Transverse colon (tissue), 4 donors: Measurements from ENCODE around the gene ALS2CL. TPM values are rescaled to one million over a fixed set of nuclear protein-coding genes. Genes with fewer than 3 reads are reported as not detected.
A peak's percentile ranks its signal among the peaks of the same experiment; 100 is the strongest.

Experiments used
- DNase-seq: peaks from one replicate; pipeline ENCODE4 v3.0.0-alpha.2; 2019
- H3K27ac ChIP-seq, 4 donors: fragments of 200-600 bp; sonication (generic); 2 replicates each; pipeline ENCODE4 v1.5.1; 2016 to 2018; ENCODE audit warnings: inconsistent platforms in 4 of 4
- H3K27me3 ChIP-seq: fragments of 200-600 bp; sonication (generic); 2 replicates; pipeline ENCODE4 v1.5.1; 2017; ENCODE audit warnings: inconsistent platforms
- H3K36me3 ChIP-seq, 4 donors: fragments of 200-600 bp; sonication (generic); 2 replicates each; pipeline ENCODE4 v1.5.1; 2017 to 2019; ENCODE audit warnings: inconsistent platforms in 4 of 4
- H3K4me1 ChIP-seq, 4 donors: fragments of 200-600 bp; sonication (generic); 2 replicates each; pipeline ENCODE4 v1.5.1; 2017 to 2020; ENCODE audit warnings: inconsistent platforms in 4 of 4
- H3K4me3 ChIP-seq, 4 donors: fragments of 200-600 bp; sonication (generic); 1 replicate in 1 of 4; 2 replicates in 3 of 4; pipeline versions ENCODE4 v1.5.1 to v1.6.1; 2017 to 2019; ENCODE audit warnings: inconsistent platforms in 4 of 4
- H3K9me3 ChIP-seq, 2 donors: fragments of 200-600 bp; sonication (generic); 2 replicates each; pipeline ENCODE4 v1.5.1; 2017 to 2019; ENCODE audit warnings: inconsistent platforms in 2 of 2
- EP300 ChIP-seq: sonication (generic); formaldehyde crosslinking; IDR thresholded peaks from one replicate; pipeline ENCODE4 v1.6.1; 2017; ENCODE audit warnings: antibody characterized with exemption, low read depth
- POLR2A ChIP-seq: fragments of 450-650 bp; IDR thresholded peaks from one replicate; pipeline ENCODE4 v1.6.1; 2016; ENCODE audit warnings: antibody characterized with exemption, mild to moderate bottlenecking, moderate library complexity
- POLR2AphosphoS5 ChIP-seq, 3 donors: sonication (generic); formaldehyde crosslinking; IDR thresholded peaks; one replicate each; pipeline ENCODE4 v1.6.1; 2016; ENCODE audit warnings: antibody characterized with exemption in 3 of 3
- WGBS, 2 donors: methylation state at CpG; one replicate each; pipeline ENCODE4 v1.1.5; 2018; ENCODE audit warnings: low coverage in 1 of 2; 5-methylcytosine and 5-hydroxymethylcytosine counted together
- in situ Hi-C, 4 donors: fragments of 200-750 bp; cut with MboI; loops; one replicate each; pipeline versions ENCODE4 v1.15.0 to v1.15.1; 2017; ENCODE audit warnings: low sequenced_read_pairs in 3 of 4, low pct_ligation_motif_present in 1 of 4, low pct_unique_long_range_greater_than_20kb in 1 of 4
- intact Hi-C: fragments of 100-400 bp; cut with DNase I; formaldehyde crosslinking; loops from one replicate; pipeline ENCODE4 v1.15.1; 2023; ENCODE audit warnings: low total_unique reads
- total RNA-seq, 4 donors: library from RNA; depleted of rRNA; stranded (reverse); fragments of >200 nt; gene quantifications; one replicate each; pipeline ENCODE4 v1.1.0, GENCODE V29; 2016
- TF ChIP-seq, protein P1 (sequence below), 5 experiments: fragments of 200-600 bp in 3 of 5; fragments of 450-650 bp in 2 of 5; sonication (generic) in 3 of 5; IDR thresholded peaks; 1 replicate in 2 of 5; 2 replicates in 3 of 5; pipeline ENCODE4 v1.5.1; 2016 to 2017; ENCODE audit warnings: antibody characterized with exemption in 5 of 5, inconsistent platforms in 3 of 5, mild to moderate bottlenecking in 2 of 5, moderate library complexity in 1 of 5

ALS2CL gene
- total RNA-seq, 4 donors from 2014 or later, result 67.5 to 212 (median 116) TPM

DNA sequence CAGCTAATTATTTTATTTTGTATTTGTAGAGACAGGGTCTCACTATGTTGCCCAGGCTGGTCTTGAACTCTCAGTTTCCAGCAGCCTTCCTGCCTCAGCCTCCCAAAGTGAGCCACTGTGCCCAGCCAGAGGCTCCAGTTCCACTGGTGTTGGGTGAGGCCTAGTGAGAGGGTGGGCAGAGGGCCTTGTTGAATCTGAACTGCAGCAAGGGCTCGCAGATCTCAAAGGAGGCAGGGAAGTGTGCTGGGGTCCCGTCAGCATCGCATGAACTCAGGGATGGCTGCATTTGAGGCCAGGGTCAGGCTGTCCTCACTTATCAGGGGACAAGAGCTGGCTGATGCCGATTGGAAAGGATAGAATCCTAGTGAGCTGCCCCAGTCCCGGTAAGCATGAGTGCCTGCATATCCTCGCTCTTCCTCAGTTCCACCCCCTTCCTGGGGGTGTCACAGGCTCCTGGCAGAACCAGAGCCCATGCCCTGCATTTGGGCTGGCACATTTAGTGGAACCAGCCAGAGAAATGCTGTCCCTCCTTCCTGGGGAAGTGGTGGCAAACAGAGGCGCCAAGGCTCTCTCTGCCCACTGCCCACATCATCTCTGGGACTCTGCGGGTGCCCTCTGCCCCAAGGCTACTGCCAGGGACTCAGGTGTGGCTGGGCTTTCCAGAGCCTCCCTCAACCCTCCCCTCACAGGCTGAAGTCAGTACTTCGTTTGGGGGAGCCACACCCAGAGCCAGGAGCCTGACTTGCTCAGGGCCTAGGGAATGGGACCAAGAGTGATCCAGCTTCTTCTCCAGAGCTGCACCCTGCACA is 24.1 kb downstream of the ALS2CL start:
- in situ Hi-C loops, result no loop called here
- H3K27ac ChIP-seq, result no peak overlapping the region
- 82% methylated on average over 9 of the region's 9 CpGs; no CpG with 5 or more reads in 1 of the 2 donors for WGBS, 2 donors

DNA sequence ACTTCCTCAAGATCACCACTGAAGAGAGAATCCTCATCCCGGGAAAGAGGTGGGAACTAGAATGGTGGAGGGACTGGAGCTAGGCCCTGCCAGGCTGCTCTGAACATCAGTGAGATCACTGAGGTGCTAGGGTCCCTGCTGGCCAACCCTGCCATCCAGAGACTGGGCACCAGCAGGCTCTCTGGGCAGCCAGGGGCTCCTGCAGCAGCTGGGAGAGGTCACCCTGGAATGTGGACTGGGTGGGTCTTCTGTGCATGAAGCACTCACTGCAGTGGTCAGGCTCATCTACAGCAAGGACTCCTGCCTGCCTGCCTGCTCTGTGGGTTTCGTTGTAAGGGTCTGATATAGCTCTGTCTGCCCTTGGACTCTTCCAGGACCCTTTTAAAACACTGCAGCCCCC is 24.9 kb downstream of the ALS2CL start:
- intact Hi-C loops, result no loop called here
- peaks cover 0 to 3% (median 0%) of the 10 kb centered on the region in 4 donors for H3K4me1 ChIP-seq
- 78 to 88% methylated on average over 1 of the region's 2 CpGs for WGBS, 2 donors

More for the DNA sequence above, 24.1 kb downstream of the ALS2CL start:
- TF ChIP-seq POLR2AphosphoS5 (IDR thresholded peaks at IDR 0.05) (no peak), EP300 (no peak), POLR2A (no peak)
- TF ChIP-seq, protein P1, sequence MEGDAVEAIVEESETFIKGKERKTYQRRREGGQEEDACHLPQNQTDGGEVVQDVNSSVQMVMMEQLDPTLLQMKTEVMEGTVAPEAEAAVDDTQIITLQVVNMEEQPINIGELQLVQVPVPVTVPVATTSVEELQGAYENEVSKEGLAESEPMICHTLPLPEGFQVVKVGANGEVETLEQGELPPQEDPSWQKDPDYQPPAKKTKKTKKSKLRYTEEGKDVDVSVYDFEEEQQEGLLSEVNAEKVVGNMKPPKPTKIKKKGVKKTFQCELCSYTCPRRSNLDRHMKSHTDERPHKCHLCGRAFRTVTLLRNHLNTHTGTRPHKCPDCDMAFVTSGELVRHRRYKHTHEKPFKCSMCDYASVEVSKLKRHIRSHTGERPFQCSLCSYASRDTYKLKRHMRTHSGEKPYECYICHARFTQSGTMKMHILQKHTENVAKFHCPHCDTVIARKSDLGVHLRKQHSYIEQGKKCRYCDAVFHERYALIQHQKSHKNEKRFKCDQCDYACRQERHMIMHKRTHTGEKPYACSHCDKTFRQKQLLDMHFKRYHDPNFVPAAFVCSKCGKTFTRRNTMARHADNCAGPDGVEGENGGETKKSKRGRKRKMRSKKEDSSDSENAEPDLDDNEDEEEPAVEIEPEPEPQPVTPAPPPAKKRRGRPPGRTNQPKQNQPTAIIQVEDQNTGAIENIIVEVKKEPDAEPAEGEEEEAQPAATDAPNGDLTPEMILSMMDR (IDR thresholded peaks at IDR 0.05), result no peak
- Histone ChIP-seq H3K9me3 (no peaks in the 10 kb centered on the region), H3K36me3 (no peaks in the 10 kb centered on the region), H3K27me3 (no peaks in the 10 kb centered on the region), H3K4me1 (no peaks in the 10 kb centered on the region), H3K4me3 (no peak overlapping the region)
- DNase-seq, result peak; percentile 4
- intact Hi-C loops, result no loop called here

GRCh38 chr3:46668116-46668515 is 25.4 kb downstream of the ALS2CL start:
- Histone ChIP-seq H3K27ac (no peak overlapping the region), H3K27me3 (no peaks in the 10 kb centered on the region), H3K36me3 (no peaks in the 10 kb centered on the region), H3K4me3 (no peak overlapping the region), H3K9me3 (no peaks in the 10 kb centered on the region), H3K4me1 (peaks cover 0 to 8% (median under 1%) of the 10 kb centered on the region in 4 donors)
- intact Hi-C loops, result no loop called here
- 58% methylated on average over 8 of the region's 8 CpGs; no CpG with 5 or more reads in 1 of the 2 donors for WGBS, 2 donors
- in situ Hi-C loops, result no loop called here
- DNase-seq, result peak; percentile 6
- TF ChIP-seq POLR2AphosphoS5 (IDR thresholded peaks at IDR 0.05) (no peak), EP300 (no peak), POLR2A (no peak)
- TF ChIP-seq, protein P1 (IDR thresholded peaks at IDR 0.05), result no peak

More for the DNA sequence above, 24.9 kb downstream of the ALS2CL start:
- peak; percentile 5 for DNase-seq
- Histone ChIP-seq H3K27me3 (no peaks in the 10 kb centered on the region), H3K9me3 (no peaks in the 10 kb centered on the region), H3K27ac (no peak overlapping the region), H3K36me3 (no peaks in the 10 kb centered on the region), H3K4me3 (no peak overlapping the region)
- no peak for TF ChIP-seq POLR2A
- no peak for TF ChIP-seq EP300
- TF ChIP-seq, protein P1 (IDR thresholded peaks at IDR 0.05), result no peak
- TF ChIP-seq POLR2AphosphoS5 (IDR thresholded peaks at IDR 0.05), result no peak
- in situ Hi-C loops, result no loop called here

DNA sequence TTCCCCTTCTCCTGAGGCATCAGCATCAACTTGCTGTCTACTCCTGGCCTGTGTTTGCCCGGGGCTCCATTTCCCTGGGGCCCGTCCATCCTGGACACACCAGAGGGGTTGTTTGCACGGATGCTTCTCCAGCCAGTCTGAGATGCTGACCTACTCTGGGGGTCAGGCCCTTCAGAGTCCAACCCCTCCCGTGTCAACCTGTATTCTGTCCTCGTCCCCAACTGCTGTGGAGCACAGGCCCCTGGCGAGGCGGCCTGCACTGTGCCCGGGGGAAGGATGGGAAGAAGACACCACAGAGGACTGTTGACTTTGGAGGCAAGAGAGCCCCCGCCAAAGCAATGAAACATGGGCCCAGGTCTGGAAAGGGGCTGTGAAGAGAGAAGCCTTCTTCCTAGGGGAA is 25.8 kb downstream of the ALS2CL start:
- Histone ChIP-seq H3K27ac (no peak overlapping the region), H3K4me3 (no peak overlapping the region), H3K4me1 (peaks cover 0 to 9% (median 2%) of the 10 kb centered on the region in 4 donors), H3K9me3 (no peaks in the 10 kb centered on the region), H3K27me3 (no peaks in the 10 kb centered on the region), H3K36me3 (no peaks in the 10 kb centered on the region)
- 88 to 92% methylated on average over 1 to 9 of the region's 9 CpGs for WGBS, 2 donors
- TF ChIP-seq, protein P1 (IDR thresholded peaks at IDR 0.05), result no peak
- TF ChIP-seq EP300 (no peak), POLR2AphosphoS5 (IDR thresholded peaks at IDR 0.05) (no peak), POLR2A (no peak)
- DNase-seq, result peak; percentile 4
- intact Hi-C loops (no loop called here), in situ Hi-C loops (no loop called here)
